DOHH2 (cell line): ENCODE data around the gene SIGLEC7.

Experiments used
- H3F3A ChIP-seq: fragments of 200-600 bp; sonication (generic), shearing (Covaris generic); 2 replicates; pipeline ENCODE4 v1.6.0; 2016; ENCODE audit warnings: antibody characterized with exemption, mild to moderate bottlenecking; ENCODE audit not compliant: control insufficient read depth, insufficient read depth
- H3K27ac ChIP-seq: fragments of 200-600 bp; sonication (generic); 2 replicates; pipeline ENCODE4 v1.5.1; 2014; ENCODE audit warnings: low read depth, mild to moderate bottlenecking, low read length, moderate library complexity
- H3K27me3 ChIP-seq: fragments of 200-600 bp; sonication (generic); 2 replicates; pipeline ENCODE4 v1.6.1; 2014; ENCODE audit warnings: mild to moderate bottlenecking, low read length, mixed read lengths; ENCODE audit not compliant: control insufficient read depth
- H3K36me3 ChIP-seq: fragments of 200-600 bp; sonication (generic); 2 replicates; pipeline ENCODE4 v1.6.1; 2014; ENCODE audit warnings: mild to moderate bottlenecking, low read length, moderate library complexity, mixed read lengths; ENCODE audit not compliant: control insufficient read depth
- H3K4me1 ChIP-seq: fragments of 200-600 bp; sonication (generic); 2 replicates; pipeline ENCODE4 v1.6.1; 2014; ENCODE audit warnings: mild to moderate bottlenecking, low read length, mixed read lengths; ENCODE audit not compliant: control insufficient read depth
- H3K4me2 ChIP-seq: fragments of 200-600 bp; sonication (generic); 2 replicates; pipeline ENCODE4 v1.6.0; 2014; ENCODE audit warnings: mild to moderate bottlenecking, low read length, moderate library complexity
- H3K4me3 ChIP-seq: fragments of 200-600 bp; sonication (generic); 2 replicates; pipeline ENCODE4 v1.5.1; 2014; ENCODE audit warnings: mild to moderate bottlenecking, low read length, mixed read lengths
- H3K79me2 ChIP-seq: fragments of 200-600 bp; sonication (generic); 2 replicates; pipeline ENCODE4 v1.6.1; 2014; ENCODE audit warnings: mild to moderate bottlenecking, low read length, mixed read lengths; ENCODE audit not compliant: control insufficient read depth
- H3K9me2 ChIP-seq: fragments of 200-600 bp; sonication (generic); replicated peaks from 2 replicates; pipeline ENCODE4 v1.6.1; 2014; ENCODE audit warnings: mild to moderate bottlenecking, low read length, mixed read lengths; ENCODE audit not compliant: control insufficient read depth
- H3K9me3 ChIP-seq: fragments of 200-600 bp; sonication (generic); 2 replicates; pipeline ENCODE4 v1.6.1; 2014; ENCODE audit warnings: antibody characterized with exemption, low read length, mixed read lengths; ENCODE audit not compliant: control insufficient read depth, insufficient read depth
- H4K20me1 ChIP-seq: fragments of 200-600 bp; sonication (generic); 2 replicates; pipeline ENCODE4 v1.6.0; 2014; ENCODE audit warnings: low read depth, mild to moderate bottlenecking, antibody characterized with exemption, low read length, moderate library complexity; ENCODE audit not compliant: control insufficient read depth, insufficient read depth
- CTCF ChIP-seq: fragments of 200-600 bp; sonication (generic); IDR thresholded peaks from one replicate; pipeline ENCODE4 v1.5.1; 2014; ENCODE audit warnings: antibody characterized with exemption, mild to moderate bottlenecking, low read depth, low read length; ENCODE audit not compliant: poor library complexity, severe bottlenecking
- EZH2phosphoT487 ChIP-seq: fragments of 200-600 bp; sonication (generic); IDR thresholded peaks from 2 replicates; pipeline ENCODE4 v1.6.1; 2017; ENCODE audit warnings: borderline replicate concordance, mild to moderate bottlenecking, antibody characterized with exemption, low read length, moderate library complexity, mixed read lengths

Gene SIGLEC7

GRCh38 chr19:51094696-51095279, 47.3 kb upstream of the SIGLEC7 start:
- no peak overlapping the region for H3K4me2 ChIP-seq
- TF ChIP-seq EZH2phosphoT487 (no peak), CTCF (peak; percentile 70)
- H3K4me3 ChIP-seq = no peak overlapping the region
- H3K9me2 ChIP-seq = no peaks in the 10 kb centered on the region
- H3K27me3 ChIP-seq = no peaks in the 10 kb centered on the region
- no peaks in the 10 kb centered on the region for H3F3A ChIP-seq
- no peaks in the 10 kb centered on the region for H3K9me3 ChIP-seq
- no peak overlapping the region for H3K27ac ChIP-seq
- H3K79me2 ChIP-seq = peaks cover 3% of the 10 kb centered on the region; the same call in 1 of the 2 replicates
- no peaks in the 10 kb centered on the region for H4K20me1 ChIP-seq
- H3K36me3 ChIP-seq = peaks cover 9% of the 10 kb centered on the region
- H3K4me1 ChIP-seq = peaks cover 6% of the 10 kb centered on the region

- peaks cover 19% of the 10 kb centered on the region for H3K36me3 ChIP-seq
- no peak overlapping the region for H3K27ac ChIP-seq
- TF ChIP-seq CTCF (peak; percentile 19), EZH2phosphoT487 (no peak)
- no peak overlapping the region for H3K4me3 ChIP-seq
- no peaks in the 10 kb centered on the region for H3F3A ChIP-seq
- H3K9me3 ChIP-seq = no peaks in the 10 kb centered on the region
- peaks cover 6% of the 10 kb centered on the region; the same call in 1 of the 2 replicates for H3K79me2 ChIP-seq
- no peaks in the 10 kb centered on the region for H3K9me2 ChIP-seq
- H4K20me1 ChIP-seq = no peaks in the 10 kb centered on the region
- H3K4me2 ChIP-seq = no peak overlapping the region
- no peaks in the 10 kb centered on the region for H3K27me3 ChIP-seq
- peaks cover 6% of the 10 kb centered on the region for H3K4me1 ChIP-seq
Measured at GRCh38 chr19:51096473-51097165, 45.5 kb upstream of the SIGLEC7 start.

GRCh38 chr19:51097166-51097738, 44.8 kb upstream of the SIGLEC7 start:
- H3K27me3 ChIP-seq = no peaks in the 10 kb centered on the region
- TF ChIP-seq EZH2phosphoT487 (no peak), CTCF (peak; percentile 67)
- H3F3A ChIP-seq = no peaks in the 10 kb centered on the region
- H3K9me2 ChIP-seq = no peaks in the 10 kb centered on the region
- H4K20me1 ChIP-seq = no peaks in the 10 kb centered on the region
- H3K79me2 ChIP-seq = peaks cover 6% of the 10 kb centered on the region; the same call in 1 of the 2 replicates
- H3K27ac ChIP-seq = no peak overlapping the region
- H3K9me3 ChIP-seq = no peaks in the 10 kb centered on the region
- H3K36me3 ChIP-seq = peaks cover 21% of the 10 kb centered on the region
- H3K4me1 ChIP-seq = peaks cover 6% of the 10 kb centered on the region
- no peak overlapping the region for H3K4me2 ChIP-seq
- H3K4me3 ChIP-seq = no peak overlapping the region
